PC-9 (cell line): ENCODE measurements around the gene RNF149.
"Not testable (repeated sequence)": the region's sequence is repeated elsewhere in the genome, so short reads cannot be mapped to it uniquely, and the experiment has no call there.

ENCODE experiments used
- CTCF ChIP-seq: fragments of 200-600 bp; sonication (generic); conservative IDR thresholded peaks from 2 replicates; pipeline ENCODE4 v1.6.1; 2017; ENCODE audit warnings: mixed run types, antibody characterized with exemption, mild to moderate bottlenecking, moderate library complexity
- EZH2 ChIP-seq: fragments of 200-600 bp; sonication (generic); IDR thresholded peaks from 2 replicates; pipeline ENCODE4 v1.8.0; 2017; ENCODE audit warnings: antibody characterized with exemption, low read depth

- TF ChIP-seq CTCF, EZH2: not testable (repeated sequence)
Measured at GRCh38 chr2:101245468-101245867, 63.0 kb downstream of the RNF149 start.
